HG03558 (cell line): ENCODE measurements around the gene VKORC1.

Experiments
- ATAC-seq: cut with Tn5 transposase; IDR thresholded peaks from one replicate; pipeline ENCODE4 v1.9.1; 2021; ENCODE audit warnings: moderate number of reproducible peaks; ENCODE audit not compliant: unreplicated experiment; ENCODE audit errors: extremely low read depth

Gene VKORC1

DNA sequence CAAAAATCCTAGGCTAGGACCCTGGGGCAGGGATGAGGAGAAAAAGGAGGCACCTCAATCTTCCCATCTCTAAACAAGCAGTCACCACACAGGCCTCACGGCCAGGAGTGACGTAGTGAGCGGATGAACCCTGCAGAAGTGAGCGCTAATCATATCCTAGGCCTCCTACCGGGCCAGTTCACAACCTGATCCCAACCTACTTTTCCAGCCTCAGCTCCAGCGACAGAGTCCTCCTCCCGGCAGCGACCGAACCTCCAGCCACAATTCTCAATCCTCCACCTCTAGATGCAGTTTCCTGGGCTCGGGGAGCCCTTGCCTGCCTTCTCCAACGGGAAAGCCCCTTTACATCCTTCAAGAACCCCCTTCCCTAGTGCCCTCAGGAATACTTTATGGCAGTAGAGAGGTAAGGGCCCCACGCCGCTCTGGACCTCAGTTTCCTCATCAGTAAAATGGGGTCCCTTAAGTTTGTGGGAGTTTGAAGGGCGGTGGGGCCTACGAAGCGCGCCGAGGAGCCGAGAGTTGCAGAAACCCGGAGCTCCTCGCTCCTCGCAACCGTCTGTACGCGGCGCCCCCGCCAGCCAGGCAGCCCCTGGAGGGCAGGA is 22.0 kb downstream of the VKORC1 start:
- ATAC-seq: no peak

DNA sequence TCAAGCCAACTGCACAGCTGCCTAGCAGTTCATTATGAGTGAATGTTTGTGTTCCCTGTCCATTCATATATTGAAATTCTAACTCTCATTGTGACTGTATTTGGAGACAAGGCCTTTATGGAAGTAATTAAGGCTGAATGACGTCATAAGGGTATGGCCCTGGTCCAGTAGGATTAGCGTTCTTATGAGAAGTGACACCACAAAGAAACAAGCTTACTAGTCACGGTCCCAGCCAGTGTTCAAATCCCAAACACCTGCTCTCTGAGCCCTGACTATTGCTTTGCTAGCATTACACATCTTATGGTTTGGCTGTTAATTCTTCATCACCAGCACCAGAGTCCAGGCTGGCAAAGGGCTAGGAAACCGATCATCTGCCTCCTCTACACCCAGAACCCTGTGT is 22.7 kb downstream of the VKORC1 start:
- ATAC-seq: no peak

DNA sequence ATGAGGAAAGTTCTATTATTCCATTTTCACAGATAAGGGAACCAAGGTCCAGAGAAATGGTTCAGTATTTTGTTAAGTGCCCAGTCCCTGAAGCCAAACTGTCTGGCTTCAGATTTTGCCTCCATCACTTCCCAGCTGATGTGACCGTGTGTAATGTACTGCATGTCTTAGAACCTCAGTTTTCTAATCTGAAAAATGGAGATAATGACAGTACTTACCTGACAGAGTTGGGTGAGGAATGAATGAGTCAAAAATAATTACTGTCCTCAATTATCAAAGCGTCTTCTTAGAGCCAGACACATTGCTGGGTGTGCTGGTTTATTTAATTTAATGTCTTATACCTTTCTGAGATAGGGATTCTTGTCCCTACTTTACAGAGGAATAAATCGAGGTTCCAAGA is 27.3 kb downstream of the VKORC1 start:
- ATAC-seq: no peak

DNA sequence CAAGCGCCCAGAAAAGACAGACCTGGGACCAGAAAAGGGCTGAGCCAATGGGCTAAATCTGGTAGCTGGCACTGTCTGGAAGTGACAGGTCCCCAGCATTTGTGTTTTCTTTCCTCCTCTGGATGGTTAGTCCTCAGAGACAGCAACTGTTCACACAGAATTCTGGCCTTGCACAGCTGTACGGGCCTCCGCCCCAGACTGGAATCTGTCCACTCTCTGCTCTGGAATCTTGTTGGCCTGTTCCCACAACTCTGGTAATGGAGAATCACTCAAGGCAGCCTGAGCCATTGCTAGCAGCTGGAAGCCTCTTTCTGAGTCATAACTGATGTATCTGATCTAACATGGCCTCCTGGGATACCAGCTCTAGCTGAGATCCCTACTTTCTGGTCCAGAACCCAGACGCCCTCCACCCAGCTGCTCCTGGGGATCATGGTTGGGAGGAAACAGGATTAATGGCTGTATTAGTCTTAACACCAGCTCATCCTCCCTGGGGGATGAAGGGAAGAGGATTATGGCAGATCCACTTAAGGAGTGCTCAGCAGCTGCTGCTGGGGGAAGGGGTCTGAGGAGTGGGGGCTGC is 29.6 kb downstream of the VKORC1 start:
- ATAC-seq: no peak

DNA sequence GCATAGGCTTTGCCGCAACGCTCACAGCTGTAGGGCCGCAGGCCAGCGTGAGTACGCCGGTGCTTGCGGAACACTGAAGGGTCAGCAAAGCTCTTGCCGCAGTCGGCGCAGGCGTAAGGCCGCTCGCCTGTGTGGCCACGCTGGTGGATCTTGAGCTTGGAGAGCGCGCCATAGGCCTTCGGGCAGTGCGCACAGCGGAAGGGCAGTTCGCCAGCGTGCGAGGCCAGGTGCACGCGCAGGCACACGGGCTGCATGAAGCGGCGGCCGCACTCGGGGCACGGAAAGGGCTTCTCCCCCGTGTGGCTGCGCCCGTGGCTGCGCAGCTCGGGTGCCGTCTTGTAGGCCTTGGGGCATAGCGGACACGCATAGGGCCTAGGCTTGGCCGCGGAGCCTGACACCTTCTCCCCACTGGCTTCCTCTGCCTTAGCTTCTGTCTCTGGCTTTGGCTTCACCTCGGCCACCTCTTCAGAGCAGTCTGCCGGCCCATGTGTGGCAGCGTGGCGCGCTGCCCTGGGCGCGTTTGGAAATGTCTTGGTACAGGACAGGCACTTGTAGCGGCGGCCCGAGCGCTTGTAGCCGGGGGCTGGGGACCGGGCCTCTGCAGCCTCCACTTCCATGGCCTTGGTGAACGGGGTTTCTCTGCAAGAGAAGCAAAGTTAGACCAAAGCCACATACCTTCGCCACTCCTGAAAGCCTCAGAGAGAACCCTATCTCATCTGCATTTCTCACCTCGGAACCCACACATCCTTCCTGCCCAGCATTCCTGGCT is 30.6 kb downstream of the VKORC1 start:
- ATAC-seq: no peak

DNA sequence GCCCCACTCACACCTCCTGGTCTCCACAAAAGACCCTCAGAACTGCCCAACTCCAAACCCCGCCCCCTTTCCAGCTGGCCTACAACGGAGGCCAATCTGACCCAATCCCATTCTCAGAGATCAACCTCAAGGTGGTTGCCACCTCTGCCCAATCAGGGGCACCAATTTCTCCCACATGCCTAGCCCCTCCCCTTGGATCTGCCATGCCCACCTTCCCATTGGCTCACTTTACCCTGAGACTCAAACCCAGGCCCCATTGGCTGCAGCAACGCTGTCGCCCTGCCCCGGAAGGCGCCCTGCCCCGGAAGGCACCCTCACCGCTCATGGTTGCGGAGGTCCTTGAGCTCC is 31.1 kb downstream of the VKORC1 start:
- no peak for ATAC-seq

DNA sequence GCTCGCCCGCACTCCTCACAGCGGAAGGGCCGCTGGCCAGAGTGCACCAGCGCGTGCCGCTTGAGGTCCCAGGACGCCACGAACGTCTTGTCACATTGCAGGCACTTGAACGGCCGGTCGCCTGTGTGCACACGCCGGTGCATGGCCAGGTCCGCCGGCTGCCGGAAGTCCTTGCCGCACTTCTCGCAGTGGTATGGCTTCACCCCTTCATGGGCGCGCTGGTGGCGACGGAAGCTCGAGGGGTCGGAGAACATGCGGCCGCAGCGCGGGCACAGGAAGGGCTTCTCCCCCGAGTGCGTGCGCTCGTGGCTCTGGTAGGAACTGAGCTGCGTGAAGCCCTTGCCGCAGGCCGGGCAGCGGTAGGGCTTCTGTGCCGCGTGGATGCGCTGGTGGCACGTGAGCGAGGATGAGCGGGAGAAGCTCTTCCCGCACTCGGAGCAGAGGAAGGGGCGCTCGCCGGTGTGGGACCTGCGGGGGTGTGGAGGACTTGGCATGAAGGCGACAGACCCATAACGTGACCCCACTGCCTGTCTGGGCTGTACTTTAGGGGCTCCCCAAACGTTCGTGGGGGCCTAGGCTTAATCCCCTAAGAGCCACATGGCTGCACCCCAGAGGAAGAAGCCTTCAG is 32.7 kb downstream of the VKORC1 start:
- ATAC-seq: no peak

DNA sequence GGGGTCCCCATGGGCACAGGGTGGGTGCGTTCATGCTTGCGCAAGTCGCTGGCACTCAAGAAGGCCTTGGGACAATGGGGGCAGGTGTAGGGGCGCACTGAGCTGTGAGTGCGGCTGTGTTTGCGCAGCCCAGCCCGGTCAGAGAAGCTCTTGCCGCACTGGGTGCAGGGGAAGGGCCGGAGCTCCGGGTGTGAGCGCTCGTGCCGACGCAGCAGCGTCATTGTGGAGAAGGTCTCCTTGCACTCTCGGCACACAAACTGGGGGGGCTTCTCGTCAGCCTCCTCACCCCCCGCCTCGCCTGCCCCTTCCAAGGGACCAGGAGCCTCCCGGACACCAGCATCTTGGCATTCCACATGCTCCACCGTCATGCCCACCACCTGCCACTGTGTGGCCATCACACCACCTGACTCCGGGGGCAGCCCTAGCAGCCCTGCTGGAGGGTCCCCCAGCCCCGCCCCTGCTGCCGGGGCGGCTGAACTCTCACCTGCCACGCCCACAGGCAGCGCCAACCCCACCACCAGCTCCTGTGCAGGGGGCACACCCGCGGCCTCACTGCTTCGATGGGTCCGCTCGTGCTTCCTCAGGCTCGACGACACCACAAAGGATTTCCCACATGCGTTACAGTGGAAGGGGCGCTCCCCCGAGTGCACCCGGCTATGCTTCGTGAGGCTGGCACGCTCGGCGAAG is 33.3 kb downstream of the VKORC1 start:
- ATAC-seq: no peak

DNA sequence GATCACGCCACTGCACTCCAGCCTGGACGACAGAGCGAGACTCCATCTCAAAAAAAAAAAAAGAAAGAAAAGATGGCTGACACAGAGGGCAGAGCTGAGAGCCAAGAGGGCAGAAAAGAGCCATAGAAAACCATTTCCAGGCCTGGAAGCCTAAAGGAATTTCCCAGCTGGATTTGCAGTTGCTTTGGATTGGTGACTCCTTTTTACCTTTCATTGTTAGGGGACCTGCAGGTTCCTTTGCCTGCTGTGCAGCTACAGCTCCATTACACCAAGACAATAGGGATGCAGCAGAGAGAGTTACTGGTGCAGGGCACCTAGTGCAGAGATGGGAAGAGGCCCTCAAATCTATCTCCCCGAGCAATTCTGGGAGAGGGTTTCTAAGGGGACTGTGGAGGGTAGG is 39.0 kb downstream of the VKORC1 start:
- ATAC-seq: no peak

DNA sequence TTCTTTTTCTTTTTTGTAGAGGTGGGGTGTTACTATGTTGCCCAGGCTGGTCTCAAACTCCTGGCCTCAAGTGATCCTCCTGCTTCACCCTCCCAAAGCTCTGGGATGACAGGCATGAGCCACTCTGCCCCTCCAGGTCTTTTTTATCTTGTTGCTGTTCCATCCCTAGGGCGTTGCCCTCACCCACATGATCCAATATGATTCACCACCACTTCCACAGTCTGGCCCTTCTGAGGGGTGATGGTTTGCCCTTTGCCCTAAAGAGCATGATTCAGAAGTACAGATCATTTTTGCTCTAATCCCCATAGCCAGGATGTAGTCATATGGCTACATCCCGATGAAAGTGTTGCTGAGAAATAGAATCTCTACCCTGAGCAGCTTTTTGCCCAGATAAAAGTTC is 42.5 kb downstream of the VKORC1 start:
- no peak for ATAC-seq

DNA sequence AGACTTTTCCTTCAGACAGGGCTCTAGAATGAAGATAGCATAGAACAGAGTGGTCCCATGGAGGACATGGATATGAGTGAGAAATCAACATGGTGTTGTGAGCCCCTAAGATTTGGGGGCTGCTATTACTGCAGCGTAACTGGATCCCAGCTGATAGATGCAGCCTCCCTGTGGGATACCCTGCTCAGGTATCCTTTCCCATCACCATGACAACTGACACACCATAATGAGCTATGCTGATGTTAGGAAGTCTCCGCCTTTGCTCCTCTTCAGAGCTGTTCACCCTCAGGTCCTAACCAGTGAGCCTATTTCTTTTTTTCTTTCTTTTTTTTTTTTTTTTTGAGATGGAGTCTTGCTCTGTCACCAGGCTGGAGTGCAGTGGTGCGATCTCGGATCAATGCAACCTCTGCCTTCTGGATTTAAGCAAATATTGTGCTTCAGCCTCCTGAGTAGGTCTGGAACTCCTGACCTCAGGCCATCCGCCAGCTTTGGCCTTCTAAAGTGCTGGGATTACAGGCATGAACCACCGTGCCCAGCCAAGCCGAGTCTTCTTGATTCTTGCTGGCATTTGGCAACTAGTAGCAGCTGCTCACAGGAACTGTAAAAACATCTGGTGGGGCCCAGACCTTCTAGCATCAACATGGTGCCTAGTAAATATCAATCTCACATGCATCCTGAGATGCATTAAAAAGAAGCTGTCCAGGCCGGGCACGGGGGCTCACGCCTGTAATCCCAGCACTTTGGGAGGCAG is 44.1 kb downstream of the VKORC1 start:
- no peak for ATAC-seq

DNA sequence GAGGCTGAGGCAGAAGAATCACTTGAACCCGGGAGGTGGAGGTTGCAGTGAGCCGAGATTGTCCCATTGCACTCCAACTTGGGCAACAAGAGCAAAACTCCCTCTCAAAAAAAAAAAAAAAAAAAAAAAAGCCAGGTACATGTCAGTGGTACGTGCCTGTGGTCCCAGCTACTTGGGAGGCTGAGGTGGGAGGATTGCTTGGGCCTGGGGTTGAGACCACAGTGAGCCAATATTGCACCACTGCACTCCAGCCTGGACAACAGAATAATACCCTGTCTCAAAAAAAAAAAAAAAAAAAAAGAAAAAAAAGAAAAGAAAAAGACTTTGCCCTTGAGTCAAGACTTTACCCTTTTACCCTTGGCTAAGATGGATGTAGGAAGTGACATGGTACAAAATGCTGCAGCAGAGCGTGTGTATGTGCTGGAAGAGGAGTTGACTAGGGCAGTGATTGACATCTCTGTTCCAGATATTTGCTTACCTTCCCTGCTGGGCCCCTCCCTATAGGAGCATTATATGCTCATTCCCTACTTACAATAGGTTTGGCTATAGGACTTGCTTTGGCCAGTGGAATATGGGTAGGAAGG is 50.6 kb downstream of the VKORC1 start:
- ATAC-seq: no peak

DNA sequence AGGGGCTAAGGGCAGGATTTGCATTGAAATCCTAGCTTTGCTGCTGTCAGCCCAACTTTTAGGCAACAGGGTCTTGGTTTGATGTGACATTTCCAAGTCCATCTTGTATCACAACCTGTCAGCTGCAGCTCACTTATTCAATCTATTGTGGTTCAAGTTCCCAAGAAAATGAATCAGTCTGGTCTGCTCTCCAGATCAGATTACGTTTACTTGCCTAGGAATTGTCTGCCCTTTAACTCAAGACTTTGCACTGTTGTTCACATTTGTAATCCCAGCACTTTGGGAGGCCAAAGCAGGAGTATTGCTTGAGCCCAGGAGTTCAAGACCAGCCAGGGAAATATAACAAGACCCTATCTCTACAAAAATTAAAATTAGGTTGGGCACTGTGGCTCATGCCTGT is 51.2 kb downstream of the VKORC1 start:
- no peak for ATAC-seq

DNA sequence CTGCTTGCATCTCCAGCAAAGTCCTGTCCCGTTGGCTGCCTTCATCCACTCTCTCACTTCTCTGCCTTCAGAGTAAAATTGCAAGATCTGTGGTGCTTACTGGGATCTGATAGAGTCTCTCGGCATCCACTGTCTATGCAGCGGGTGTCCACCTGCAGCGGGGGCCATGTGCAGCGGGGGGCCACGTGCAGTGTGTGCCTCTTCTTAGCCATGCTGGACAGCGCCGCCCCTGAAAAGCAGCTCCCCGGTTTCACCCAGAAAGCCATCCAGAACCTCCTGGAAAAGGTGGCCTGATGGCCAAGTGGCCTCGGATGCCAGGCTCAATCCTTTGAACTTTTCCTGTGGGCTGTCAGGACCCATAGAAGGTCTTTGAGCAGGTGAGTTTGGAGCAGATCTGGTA is 51.7 kb downstream of the VKORC1 start:
- no peak for ATAC-seq
